ENCODE measurements around the gene INPP5D. TPM values are rescaled to one million over a fixed set of nuclear protein-coding genes. Genes with fewer than 3 reads are reported as not detected.
A peak's percentile ranks its signal among the peaks of the same experiment; 100 is the strongest.
"Not testable (repeated sequence)": the region's sequence is repeated elsewhere in the genome, so short reads cannot be mapped to it uniquely, and the experiment has no call there.

INPP5D gene
- total RNA-seq, 1 donor from 2014 or later = 275 TPM

DNA sequence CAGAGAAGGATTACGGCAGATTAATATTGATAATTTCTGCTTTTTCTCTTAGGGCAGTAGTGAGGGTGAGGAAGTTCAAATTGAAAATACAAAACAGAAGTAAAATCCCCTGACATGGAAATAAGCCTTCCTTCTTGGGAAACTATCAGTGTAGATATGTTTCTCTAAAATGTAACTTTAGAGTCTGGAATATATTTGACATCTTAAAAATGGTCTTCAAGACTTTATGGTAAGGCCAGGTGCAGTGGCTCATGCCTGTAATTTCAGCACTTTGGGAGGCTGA, 33.0 kb downstream of the INPP5D start:
- Mint-ChIP-seq H3K4me3 (peak overlapping the region; percentile 79), H3K9me3 (no peaks in the 10 kb centered on the region), H3K27ac (peak overlapping the region; percentile 87), H3K4me1 (peaks cover 92% of the 10 kb centered on the region), H3K27me3 (no peaks in the 10 kb centered on the region), H3K36me3 (ENCODE audit: low read depth) (peaks cover 58% of the 10 kb centered on the region)
- ATAC-seq (ENCODE audit: low read depth) = no peak
- TF ChIP-seq, protein P1, sequence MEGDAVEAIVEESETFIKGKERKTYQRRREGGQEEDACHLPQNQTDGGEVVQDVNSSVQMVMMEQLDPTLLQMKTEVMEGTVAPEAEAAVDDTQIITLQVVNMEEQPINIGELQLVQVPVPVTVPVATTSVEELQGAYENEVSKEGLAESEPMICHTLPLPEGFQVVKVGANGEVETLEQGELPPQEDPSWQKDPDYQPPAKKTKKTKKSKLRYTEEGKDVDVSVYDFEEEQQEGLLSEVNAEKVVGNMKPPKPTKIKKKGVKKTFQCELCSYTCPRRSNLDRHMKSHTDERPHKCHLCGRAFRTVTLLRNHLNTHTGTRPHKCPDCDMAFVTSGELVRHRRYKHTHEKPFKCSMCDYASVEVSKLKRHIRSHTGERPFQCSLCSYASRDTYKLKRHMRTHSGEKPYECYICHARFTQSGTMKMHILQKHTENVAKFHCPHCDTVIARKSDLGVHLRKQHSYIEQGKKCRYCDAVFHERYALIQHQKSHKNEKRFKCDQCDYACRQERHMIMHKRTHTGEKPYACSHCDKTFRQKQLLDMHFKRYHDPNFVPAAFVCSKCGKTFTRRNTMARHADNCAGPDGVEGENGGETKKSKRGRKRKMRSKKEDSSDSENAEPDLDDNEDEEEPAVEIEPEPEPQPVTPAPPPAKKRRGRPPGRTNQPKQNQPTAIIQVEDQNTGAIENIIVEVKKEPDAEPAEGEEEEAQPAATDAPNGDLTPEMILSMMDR (IDR thresholded peaks at IDR 0.05) = no peak
- intact Hi-C loops (cut with micrococcal nuclease) = no loop called here
- ChIA-PET POLR2A (interaction anchor here (0.7 to 2.7 kb wide), 4 partner anchors 11 to 542 kb away, joined by 6 to 16 read pairs (median 8); no protein-coding TSS in a partner anchor), CTCF (interaction anchor here (1.1 kb wide), 1 partner anchor 33 kb away, joined by 5 read pairs; the partner anchor contains the start of gene INPP5D)
- DNase-seq = no peak

DNA sequence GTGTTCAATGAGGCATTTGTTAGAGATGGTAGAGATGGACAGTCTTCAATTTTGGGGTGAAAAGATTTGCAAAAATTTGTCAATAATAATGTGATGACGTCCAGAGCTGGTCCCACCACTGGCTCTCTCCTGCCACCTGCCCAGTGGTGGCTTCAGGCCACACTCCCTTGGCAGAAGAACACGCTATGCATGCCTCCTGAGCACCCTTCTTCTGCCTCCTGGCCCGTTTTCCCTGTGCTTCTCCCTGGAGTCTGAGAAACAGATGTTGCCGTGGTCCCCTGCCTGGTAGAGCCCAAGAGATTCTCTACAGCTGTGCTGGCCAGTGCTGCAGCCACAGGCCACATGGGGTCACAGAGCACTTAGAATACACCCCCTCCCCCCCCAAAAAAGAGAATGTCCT, 33.6 kb downstream of the INPP5D start:
- TF ChIP-seq, protein P1 (IDR thresholded peaks at IDR 0.05) = no peak
- CTCF ChIA-PET = interaction anchor here (1.1 kb wide), 1 partner anchor 33 kb away, joined by 5 read pairs; the partner anchor contains the start of gene INPP5D
- Mint-ChIP-seq H3K9me3 (no peaks in the 10 kb centered on the region), H3K27ac (peak overlapping the region; percentile 87), H3K27me3 (no peaks in the 10 kb centered on the region), H3K4me1 (peaks cover 92% of the 10 kb centered on the region), H3K4me3 (peak overlapping the region; percentile 79), H3K36me3 (ENCODE audit: low read depth) (peaks cover 58% of the 10 kb centered on the region)
- POLR2A ChIA-PET = interaction anchor here (0.6 to 2.7 kb wide), 6 partner anchors 11 to 543 kb away, joined by 3 to 16 read pairs (median 4); no protein-coding TSS in a partner anchor
- intact Hi-C loops (cut with micrococcal nuclease) = no loop called here
- ATAC-seq (ENCODE audit: low read depth) = no peak
- peak; percentile 5 for DNase-seq

DNA sequence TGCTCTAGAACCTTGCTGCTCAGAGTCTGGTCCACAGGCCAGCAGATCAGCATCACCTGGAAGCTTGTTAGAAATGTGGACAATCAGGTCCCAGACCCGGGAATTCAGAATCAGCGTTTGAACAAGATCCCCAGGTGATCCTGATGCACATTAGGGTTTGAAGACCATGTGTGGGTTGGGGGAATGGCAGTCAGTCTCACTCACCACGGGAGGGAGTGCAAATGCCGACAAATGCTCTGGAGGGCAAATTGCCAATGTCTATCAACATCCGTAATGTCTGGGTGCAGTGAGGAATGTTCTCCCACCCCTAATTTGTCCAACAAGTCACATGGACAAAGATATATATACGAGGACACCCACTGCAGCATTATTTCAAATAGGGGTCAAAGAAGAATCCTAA, 34.5 kb downstream of the INPP5D start:
- ATAC-seq (ENCODE audit: low read depth) = no peak
- Mint-ChIP-seq H3K27ac (peak overlapping the region; percentile 87), H3K9me3 (no peaks in the 10 kb centered on the region), H3K27me3 (no peaks in the 10 kb centered on the region), H3K4me1 (peaks cover 93% of the 10 kb centered on the region), H3K4me3 (no peak overlapping the region), H3K36me3 (ENCODE audit: low read depth) (peaks cover 53% of the 10 kb centered on the region)
- ChIA-PET POLR2A (interaction anchor here (0.6 to 2.7 kb wide), 4 partner anchors 12 to 34 kb away, joined by 3 to 16 read pairs (median 6); partner anchors contain the start of gene INPP5D), CTCF (no interaction called here)
- intact Hi-C loops (cut with micrococcal nuclease) = no loop called here
- TF ChIP-seq, protein P1 (IDR thresholded peaks at IDR 0.05) = no peak
- peak; percentile 4 for DNase-seq

DNA sequence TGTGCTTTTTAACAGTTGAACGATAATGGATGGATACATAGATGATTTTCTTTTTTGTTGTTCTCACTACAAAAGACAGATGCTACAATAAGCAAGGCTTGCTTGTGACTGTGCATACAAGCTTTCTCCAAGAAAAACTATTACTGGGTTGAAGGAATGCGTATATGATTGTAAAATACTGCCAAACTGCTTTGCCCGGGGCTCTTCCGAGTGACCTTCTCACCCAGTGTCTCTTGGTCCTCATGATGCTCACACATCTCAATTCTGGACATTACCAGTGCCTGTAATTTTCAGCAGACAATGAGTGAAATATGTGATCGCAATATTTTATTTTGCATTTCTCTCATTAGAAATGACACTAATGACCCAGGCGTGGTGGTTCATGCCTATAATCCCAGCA, 35.9 kb downstream of the INPP5D start:
- no peaks in the 10 kb centered on the region for H3K27me3 Mint-ChIP-seq
- POLR2A ChIA-PET = interaction anchor here (0.7 to 14.5 kb wide), 3 partner anchors 12 to 60 kb away, joined by 9 to 319 read pairs (median 308); partner anchors contain the start of gene INPP5D
- no peaks in the 10 kb centered on the region for H3K9me3 Mint-ChIP-seq
- no peak for DNase-seq
- peak overlapping the region; percentile 46 for H3K27ac Mint-ChIP-seq
- no peak for ATAC-seq (ENCODE audit: low read depth)
- peaks cover 93% of the 10 kb centered on the region for H3K4me1 Mint-ChIP-seq
- no peak overlapping the region for H3K4me3 Mint-ChIP-seq
- peaks cover 47% of the 10 kb centered on the region for H3K36me3 Mint-ChIP-seq (ENCODE audit: low read depth)
- CTCF ChIA-PET = no interaction called here
- intact Hi-C loops (cut with micrococcal nuclease) = no loop called here
- TF ChIP-seq, protein P1 (IDR thresholded peaks at IDR 0.05) = no peak

DNA sequence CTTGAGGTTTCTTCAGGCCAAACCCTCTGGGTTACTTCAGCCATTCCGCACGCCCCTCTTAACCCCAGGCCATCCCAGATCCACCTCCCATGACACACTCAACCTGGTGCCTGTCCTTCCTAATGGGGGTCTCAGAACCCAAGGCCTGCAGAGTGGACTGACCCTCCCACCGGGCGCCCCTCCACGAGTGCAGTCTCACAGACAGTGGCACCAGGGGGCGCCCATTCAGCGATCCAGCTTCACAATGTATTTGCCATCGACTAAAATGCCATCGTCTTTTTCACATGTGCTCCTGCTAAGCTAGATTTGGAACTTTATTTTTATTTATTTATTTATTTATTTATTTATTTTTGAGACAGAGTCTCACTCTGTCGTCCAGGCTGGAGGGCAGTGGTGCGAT, 38.5 kb downstream of the INPP5D start:
- Mint-ChIP-seq H3K27me3 (no peaks in the 10 kb centered on the region), H3K36me3 (ENCODE audit: low read depth) (peaks cover 46% of the 10 kb centered on the region), H3K4me3 (no peak overlapping the region), H3K4me1 (peaks cover 88% of the 10 kb centered on the region), H3K27ac (peak overlapping the region; percentile 98), H3K9me3 (no peaks in the 10 kb centered on the region)
- ATAC-seq (ENCODE audit: low read depth) (no peak), DNase-seq (no peak)
- intact Hi-C loops (cut with micrococcal nuclease) = no loop called here
- CTCF ChIA-PET = interaction anchor here (1.0 to 3.2 kb wide), 2 partner anchors 16 to 26 kb away, joined by 4 to 32 read pairs; no protein-coding TSS in a partner anchor
- TF ChIP-seq, protein P1 (IDR thresholded peaks at IDR 0.05) = no peak
- POLR2A ChIA-PET = interaction anchor here (1.1 to 14.5 kb wide), 3 partner anchors 15 to 36 kb away, joined by 5 to 319 read pairs (median 308); partner anchors contain the start of gene INPP5D

DNA sequence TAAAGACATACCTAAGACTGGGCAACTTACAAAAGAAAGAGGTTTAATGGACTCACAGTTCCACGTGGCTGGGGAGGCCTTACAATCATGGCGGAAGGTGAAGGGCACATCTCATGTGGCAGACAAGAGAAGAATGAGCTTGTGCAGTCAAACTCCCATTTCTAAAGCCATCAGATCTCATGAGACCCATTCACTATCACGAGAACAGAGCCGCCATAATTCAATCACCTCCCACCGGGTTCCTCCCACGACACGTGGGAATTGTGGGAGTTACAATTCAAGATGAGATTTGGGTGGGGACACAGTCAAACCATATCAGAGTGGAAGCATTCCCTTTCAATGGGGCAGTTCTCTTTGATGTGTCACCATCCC, 39.7 kb downstream of the INPP5D start:
- not testable (repeated sequence) for H3K27me3 Mint-ChIP-seq; ATAC-seq (ENCODE audit: low read depth); DNase-seq; H3K9me3 Mint-ChIP-seq
- intact Hi-C loops (cut with micrococcal nuclease) = loop anchor here (1.0 to 2.0 kb wide), 8 partner anchors 8 to 231 kb away; no protein-coding TSS in a partner anchor
- ChIA-PET POLR2A (interaction anchor here (1.1 to 14.5 kb wide), 13 partner anchors 8 to 232 kb away, joined by 3 to 319 read pairs (median 16); partner anchors contain the start of gene INPP5D), CTCF (interaction anchor here (0.8 to 3.2 kb wide), 8 partner anchors 8 to 46 kb away, joined by 3 to 32 read pairs (median 8); partner anchors contain the start of gene INPP5D)
- peak overlapping the region; percentile 79 for H3K4me3 Mint-ChIP-seq
- H3K27ac Mint-ChIP-seq = peak overlapping the region; percentile 98
- H3K36me3 Mint-ChIP-seq (ENCODE audit: low read depth) = peaks cover 47% of the 10 kb centered on the region
- peaks cover 89% of the 10 kb centered on the region for H3K4me1 Mint-ChIP-seq
